AG04449 (cell line): ENCODE measurements around the gene ZSCAN4.
A peak's percentile ranks its signal among the peaks of the same experiment; 100 is the strongest.

Experiments
- CTCF ChIA-PET: fragments of 350-600 bp; formaldehyde crosslinking; extraction: SDS; loops from one replicate; lab custom pipeline; 2021; ENCODE audit warnings: antibody characterized with exemption; lab: Yijun Ruan, JAX
- POLR2A ChIA-PET: fragments of 400-600, 350-600 bp; formaldehyde crosslinking; extraction: SDS; loops from one replicate; lab custom pipeline; 2020; ENCODE audit warnings: antibody characterized with exemption, inconsistent platforms; lab: Yijun Ruan, JAX
- DNase-seq: peaks from one replicate; pipeline ENCODE4 v3.0.0-alpha.2; 2010; ENCODE audit warnings: low read depth, low spot score
- H3K4me3 ChIP-seq: 2 replicates; pipeline ENCODE4 v1.5.1; 2011; ENCODE audit warnings: low read depth, mild to moderate bottlenecking, control low read depth, low read length
- TF ChIP-seq, protein P1 (sequence below): IDR thresholded peaks from one replicate; pipeline ENCODE4 v1.5.1; 2011; ENCODE audit warnings: mild to moderate bottlenecking, moderate library complexity, low read length, control low read depth, inconsistent platforms; ENCODE audit not compliant: insufficient read depth; ENCODE audit errors: missing control alignments

The ZSCAN4 gene

DNA sequence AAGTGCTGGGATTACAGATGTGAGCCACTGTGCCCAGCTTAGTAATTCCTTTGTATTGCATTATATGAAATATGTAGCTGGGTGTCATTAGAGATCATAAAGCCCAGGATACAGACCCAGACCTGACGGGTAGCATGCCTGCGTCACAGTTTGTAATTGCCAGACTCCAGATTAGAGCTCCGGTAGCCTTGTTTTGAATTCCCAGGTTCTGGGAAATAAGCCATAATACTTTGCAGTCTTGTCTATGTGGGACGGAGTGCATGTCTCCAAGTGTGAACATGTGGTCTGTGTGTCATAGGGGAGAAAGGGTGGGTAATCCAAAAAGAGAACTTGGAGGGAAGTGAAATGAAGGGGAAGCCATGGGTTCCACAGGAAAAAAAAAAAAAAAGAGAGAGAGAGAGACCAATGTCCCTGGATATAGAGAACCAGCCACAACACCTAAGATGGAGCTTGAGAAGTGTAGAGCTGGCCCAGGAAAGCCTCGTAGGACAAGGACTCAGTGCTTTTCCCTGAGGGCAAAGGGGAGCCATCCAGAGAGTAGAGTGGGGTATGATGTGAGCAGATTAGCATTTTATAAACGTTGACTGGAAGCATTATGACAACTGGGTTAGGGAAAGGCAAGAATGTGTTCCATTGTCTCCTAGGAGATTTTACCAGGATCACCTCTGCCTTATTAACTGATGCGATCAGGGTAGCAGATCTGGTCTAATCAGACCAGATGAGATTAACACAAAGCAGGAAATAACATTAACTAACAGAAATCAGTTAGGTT lies 2.6 kb downstream of the ZSCAN4 start:
- no peak for DNase-seq
- H3K4me3 ChIP-seq, result no peak overlapping the region
- ChIA-PET POLR2A (no interaction called here), CTCF (no interaction called here)
- TF ChIP-seq, protein P1, sequence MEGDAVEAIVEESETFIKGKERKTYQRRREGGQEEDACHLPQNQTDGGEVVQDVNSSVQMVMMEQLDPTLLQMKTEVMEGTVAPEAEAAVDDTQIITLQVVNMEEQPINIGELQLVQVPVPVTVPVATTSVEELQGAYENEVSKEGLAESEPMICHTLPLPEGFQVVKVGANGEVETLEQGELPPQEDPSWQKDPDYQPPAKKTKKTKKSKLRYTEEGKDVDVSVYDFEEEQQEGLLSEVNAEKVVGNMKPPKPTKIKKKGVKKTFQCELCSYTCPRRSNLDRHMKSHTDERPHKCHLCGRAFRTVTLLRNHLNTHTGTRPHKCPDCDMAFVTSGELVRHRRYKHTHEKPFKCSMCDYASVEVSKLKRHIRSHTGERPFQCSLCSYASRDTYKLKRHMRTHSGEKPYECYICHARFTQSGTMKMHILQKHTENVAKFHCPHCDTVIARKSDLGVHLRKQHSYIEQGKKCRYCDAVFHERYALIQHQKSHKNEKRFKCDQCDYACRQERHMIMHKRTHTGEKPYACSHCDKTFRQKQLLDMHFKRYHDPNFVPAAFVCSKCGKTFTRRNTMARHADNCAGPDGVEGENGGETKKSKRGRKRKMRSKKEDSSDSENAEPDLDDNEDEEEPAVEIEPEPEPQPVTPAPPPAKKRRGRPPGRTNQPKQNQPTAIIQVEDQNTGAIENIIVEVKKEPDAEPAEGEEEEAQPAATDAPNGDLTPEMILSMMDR, result no peak

DNA sequence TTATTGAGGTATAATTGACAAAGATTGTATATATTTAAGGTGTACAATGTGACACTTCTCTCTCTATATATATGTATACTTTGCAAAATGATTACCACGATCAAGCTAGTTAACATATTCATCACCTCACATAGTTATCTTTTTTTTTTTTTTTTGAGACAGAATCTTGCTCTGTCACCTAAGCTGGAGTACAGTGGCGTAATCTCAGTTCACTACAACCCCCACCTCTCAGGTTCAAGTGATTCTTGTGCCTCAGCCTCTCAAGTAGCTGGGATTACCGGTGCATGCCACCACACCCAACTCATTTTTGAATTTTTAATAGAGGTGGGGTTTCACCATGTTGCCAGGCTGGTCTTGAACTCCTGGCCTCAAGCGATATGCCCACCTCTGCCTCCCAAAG lies 3.7 kb downstream of the ZSCAN4 start:
- TF ChIP-seq, protein P1, result no peak
- ChIA-PET POLR2A (no interaction called here), CTCF (no interaction called here)
- H3K4me3 ChIP-seq, result no peak overlapping the region
- no peak for DNase-seq

DNA sequence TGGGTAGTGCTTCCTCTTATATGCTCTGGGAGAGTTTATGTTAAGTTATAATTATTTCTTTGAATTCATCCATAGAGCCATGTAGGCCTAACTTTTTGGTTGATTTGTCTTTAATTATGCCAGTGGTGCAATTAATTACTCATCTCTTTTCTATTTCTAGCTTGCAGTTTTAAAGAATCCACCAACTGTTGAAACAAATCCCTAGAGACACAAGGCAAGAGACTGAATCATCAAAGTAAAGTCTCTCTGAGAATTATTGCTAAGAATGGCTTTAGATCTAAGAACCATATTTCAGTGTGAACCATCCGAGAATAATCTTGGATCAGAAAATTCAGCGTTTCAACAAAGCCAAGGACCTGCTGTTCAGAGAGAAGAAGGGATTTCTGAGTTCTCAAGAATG lies 7.1 kb downstream of the ZSCAN4 start:
- CTCF ChIA-PET, result no interaction called here
- peak; percentile 28 for DNase-seq
- no peak overlapping the region for H3K4me3 ChIP-seq
- POLR2A ChIA-PET, result no interaction called here
- TF ChIP-seq, protein P1, result no peak

DNA sequence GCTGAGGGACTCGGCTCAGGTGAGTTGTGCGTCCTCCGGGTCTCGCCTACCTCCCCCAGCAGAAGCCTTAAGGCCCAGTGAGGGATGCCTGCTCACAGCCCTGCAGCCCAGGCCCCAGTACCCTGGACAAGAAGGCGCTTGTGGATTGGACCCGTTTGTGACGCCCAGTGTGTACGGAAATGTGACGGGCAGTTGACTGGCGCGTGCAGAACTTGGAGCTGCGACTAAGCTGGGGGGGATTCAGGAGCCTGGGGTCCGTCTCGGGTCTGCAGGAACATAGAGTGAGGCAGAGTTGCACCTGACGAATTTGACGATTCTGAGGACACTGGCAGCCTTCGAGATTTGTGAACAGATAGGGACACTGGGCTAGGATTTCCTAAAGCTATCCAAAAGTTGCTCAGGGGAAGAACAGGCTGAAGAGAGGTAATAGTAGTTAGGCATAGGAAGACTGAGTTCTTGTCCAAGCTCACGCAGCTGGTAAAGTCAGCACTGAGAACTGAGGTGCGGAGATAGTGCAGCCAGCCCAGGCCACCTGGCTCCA lies 13.6 kb downstream of the ZSCAN4 start:
- H3K4me3 ChIP-seq, result peak overlapping the region; percentile 98
- CTCF ChIA-PET, result interaction anchor here (0.9 kb wide), 1 partner anchor 50 kb away, joined by 4 read pairs; the partner anchor contains the start of gene ZNF211
- no peak for DNase-seq
- TF ChIP-seq, protein P1, result no peak
- POLR2A ChIA-PET, result interaction anchor here (0.9 to 1.0 kb wide), 3 partner anchors 25 to 468 kb away, joined by 3 read pairs; partner anchors contain the start of gene ZNF329

DNA sequence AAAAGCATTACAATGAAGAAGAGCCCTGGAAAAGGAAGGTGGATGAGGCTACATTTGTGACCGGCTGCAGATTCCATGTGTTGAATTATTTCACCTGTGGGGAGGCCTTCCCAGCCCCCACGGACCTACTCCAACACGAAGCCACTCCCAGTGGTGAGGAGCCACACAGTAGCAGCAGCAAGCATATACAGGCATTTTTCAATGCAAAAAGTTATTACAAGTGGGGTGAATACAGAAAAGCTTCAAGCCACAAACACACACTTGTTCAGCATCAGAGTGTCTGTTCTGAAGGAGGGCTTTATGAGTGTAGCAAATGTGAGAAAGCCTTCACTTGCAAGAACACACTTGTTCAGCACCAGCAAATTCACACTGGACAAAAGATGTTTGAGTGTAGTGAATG lies 18.0 kb downstream of the ZSCAN4 start:
- ChIA-PET CTCF (no interaction called here), POLR2A (no interaction called here)
- no peak for DNase-seq
- TF ChIP-seq, protein P1, result no peak
- no peak overlapping the region for H3K4me3 ChIP-seq

DNA sequence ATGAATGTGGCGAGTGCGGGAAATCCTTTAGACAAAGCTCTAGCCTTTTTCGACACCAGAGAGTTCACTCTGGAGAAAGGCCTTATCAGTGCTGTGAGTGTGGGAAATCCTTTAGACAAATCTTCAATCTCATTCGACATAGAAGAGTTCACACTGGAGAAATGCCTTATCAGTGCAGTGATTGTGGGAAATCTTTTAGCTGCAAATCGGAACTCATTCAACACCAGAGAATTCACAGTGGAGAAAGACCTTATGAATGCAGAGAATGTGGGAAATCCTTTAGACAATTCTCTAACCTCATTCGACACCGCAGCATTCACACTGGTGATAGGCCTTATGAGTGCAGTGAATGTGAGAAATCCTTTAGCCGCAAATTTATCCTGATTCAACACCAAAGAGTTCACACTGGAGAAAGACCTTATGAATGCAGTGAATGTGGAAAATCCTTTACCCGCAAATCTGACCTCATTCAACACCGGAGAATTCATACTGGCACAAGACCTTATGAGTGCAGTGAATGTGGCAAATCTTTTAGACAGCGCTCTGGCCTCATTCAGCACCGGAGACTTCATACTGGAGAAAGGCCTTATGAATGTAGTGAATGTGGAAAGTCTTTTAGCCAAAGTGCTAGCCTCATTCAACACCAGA lies 18.8 kb downstream of the ZSCAN4 start:
- H3K4me3 ChIP-seq, result no peak overlapping the region
- CTCF ChIA-PET, result no interaction called here
- no peak for DNase-seq
- POLR2A ChIA-PET, result no interaction called here
- TF ChIP-seq, protein P1, result no peak
